Measurements from ENCODE around the gene KEL. TPM values are rescaled to one million over a fixed set of nuclear protein-coding genes. Genes with fewer than 3 reads are reported as not detected.

The KEL gene
- total and polyA plus RNA-seq, 2 of the 4 experiments (the other 2 are of a cell fraction) = 0.03 TPM; not detected in 1

GRCh38 chr7:142904128-142904527 lies 58.0 kb downstream of the KEL start:
- Histone ChIP-seq H3K27ac (ENCODE audit: insufficient read depth, low read length) (no peak overlapping the region), H4K20me1 (ENCODE audit: insufficient read depth, low read length) (no peaks in the 10 kb centered on the region), H2AFZ (replicated peaks; ENCODE audit: low read length, poor library complexity) (no peak overlapping the region), H4K91ac (ENCODE audit: insufficient read depth, low read depth, low read length) (no peak overlapping the region), H3K27me3 (ENCODE audit: control insufficient read depth, insufficient read depth, low read length) (no peaks in the 10 kb centered on the region), H3K14ac (replicated peaks; ENCODE audit: low read depth, low read length) (no peak overlapping the region), H3K18ac (ENCODE audit: low read depth, low read length) (no peak overlapping the region), H3K9me1 (ENCODE audit: insufficient read depth, low read length) (no peaks in the 10 kb centered on the region), H4K5ac (ENCODE audit: low read depth, low read length) (no peak overlapping the region), H3K79me1 (ENCODE audit: low read depth in 1 of 2, low read length in 2 of 2) (no peaks in the 10 kb centered on the region), H2BK5ac (ENCODE audit: low read depth, low read length, poor library complexity, severe bottlenecking) (no peak overlapping the region), H3K4me1 (ENCODE audit: control insufficient read depth, insufficient read depth, low read length) (no peaks in the 10 kb centered on the region), H3K4ac (ENCODE audit: low read depth, low read length) (no peak overlapping the region), H3K4me3 (ENCODE audit: insufficient read depth, low read depth, low read length) (no peak overlapping the region), H2BK20ac (ENCODE audit: low read depth, low read length) (no peak overlapping the region), H2BK15ac (ENCODE audit: low read depth, low read length) (no peak overlapping the region), H3K9ac (ENCODE audit: low read depth, low read length) (no peak overlapping the region), H2BK120ac (ENCODE audit: low read depth, low read length) (no peak overlapping the region), H3K9me3 (ENCODE audit: control insufficient read depth, insufficient read depth, low read length) (peaks cover 6% of the 10 kb centered on the region), H2AK9ac (replicated peaks; ENCODE audit: low read depth, low read length, poor library complexity) (no peak overlapping the region), H3K23ac (ENCODE audit: low read depth, low read length) (no peak overlapping the region), H4K8ac (ENCODE audit: low read depth in 2 of 2, low read length in 2 of 2) (no peak overlapping the region), H2AK5ac (ENCODE audit: low read depth, low read length) (no peak overlapping the region), H3K4me2 (ENCODE audit: low read depth, low read length) (no peak overlapping the region), H3K36me3 (ENCODE audit: control insufficient read depth, insufficient read depth, low read length) (no peaks in the 10 kb centered on the region), H3K56ac (ENCODE audit: extremely low read depth, insufficient read depth, low read length) (no peak overlapping the region)
- intact Hi-C loops (cut with micrococcal nuclease) = no loop called here
- TF ChIP-seq CTCF (conservative IDR thresholded peaks at IDR 0.05; ENCODE audit: low read depth, low read length) = no peak
- TF ChIP-seq MAZ (IDR thresholded peaks at IDR 0.05; ENCODE audit: borderline replicate concordance, low read depth, low read length) = no peak
- TF ChIP-seq POLR2A (IDR thresholded peaks at IDR 0.05; ENCODE audit: low read depth, low read length) = no peak
- TF ChIP-seq RAD21 (IDR thresholded peaks at IDR 0.05; ENCODE audit: low read length) = no peak
- POLR2A ChIA-PET (ENCODE audit: unreplicated experiment) = no interaction called here
- in situ Hi-C loops (cut with MboI; ENCODE audit: low sequenced_read_pairs) = no loop called here
- no peak for ATAC-seq (ENCODE audit: low read depth)
- CTCF ChIA-PET = interaction anchor here (0.6 kb wide), 1 partner anchor 61 kb away, joined by 3 read pairs; no protein-coding TSS in a partner anchor
- no TSS peak for BruUV-seq (replicated peaks)
- no peak for DNase-seq
- dilution Hi-C loops (cut with HindIII; ENCODE audit: low sequenced_read_pairs, unreplicated experiment) = no loop called here
